ENCODE data around the gene ISG20.

Gene ISG20

GRCh38 chr15:88661041-88661700 lies 22.4 kb downstream of the ISG20 start:
- no peak overlapping the region for H3K4me3 ChIP-seq (ENCODE audit: low read depth, low read length)
- no peak for TF ChIP-seq CTCF (IDR thresholded peaks at IDR 0.05; ENCODE audit: low read depth, low read length, missing control alignments)
- DNase-seq (ENCODE audit: low read depth), result no peak

- no peak overlapping the region for H3K4me3 ChIP-seq (ENCODE audit: low read depth, low read length)
- no peak for DNase-seq (ENCODE audit: low read depth)
- TF ChIP-seq CTCF (IDR thresholded peaks at IDR 0.05; ENCODE audit: low read depth, low read length, missing control alignments), result no peak
These were observed 23.1 kb downstream of the ISG20 start for GRCh38 chr15:88661761-88662556.

GRCh38 chr15:88663141-88663621 lies 24.4 kb downstream of the ISG20 start:
- no peak for TF ChIP-seq CTCF (IDR thresholded peaks at IDR 0.05; ENCODE audit: low read depth, low read length, missing control alignments)
- no peak for DNase-seq (ENCODE audit: low read depth)
- H3K4me3 ChIP-seq (ENCODE audit: low read depth, low read length), result no peak overlapping the region

- no peak for DNase-seq (ENCODE audit: low read depth)
- H3K4me3 ChIP-seq (ENCODE audit: low read depth, low read length), result no peak overlapping the region
- TF ChIP-seq CTCF (IDR thresholded peaks at IDR 0.05; ENCODE audit: low read depth, low read length, missing control alignments), result peak; percentile 53
These were observed 25.4 kb downstream of the ISG20 start for GRCh38 chr15:88664151-88664778.

- no peak for TF ChIP-seq CTCF (IDR thresholded peaks at IDR 0.05; ENCODE audit: low read depth, low read length, missing control alignments)
- no peak for DNase-seq (ENCODE audit: low read depth)
- H3K4me3 ChIP-seq (ENCODE audit: low read depth, low read length), result no peak overlapping the region
These were observed 35.8 kb downstream of the ISG20 start for GRCh38 chr15:88674661-88675060.

GRCh38 chr15:88678755-88679154 lies 39.9 kb downstream of the ISG20 start:
- DNase-seq (ENCODE audit: low read depth), result no peak
- no peak for TF ChIP-seq CTCF (IDR thresholded peaks at IDR 0.05; ENCODE audit: low read depth, low read length, missing control alignments)
- H3K4me3 ChIP-seq (ENCODE audit: low read depth, low read length), result no peak overlapping the region

All from GM12864 (cell line).